HUES48 (cell line): Measurements from ENCODE around the gene PACS1.

Experiments
- H3K27ac ChIP-seq: one replicate; pipeline ENCODE4 v1.7.0; 2013; ENCODE audit warnings: low read depth, low read length, inconsistent platforms
- H3K27me3 ChIP-seq: 2 replicates; pipeline ENCODE4 v1.6.1; 2013; ENCODE audit warnings: mild to moderate bottlenecking, low read length; ENCODE audit not compliant: control insufficient read depth, insufficient read depth
- H3K36me3 ChIP-seq: 2 replicates; pipeline ENCODE4 v1.6.1; 2013; ENCODE audit warnings: low read length; ENCODE audit not compliant: control insufficient read depth, insufficient read depth
- H3K4me1 ChIP-seq: 2 replicates; pipeline ENCODE4 v1.6.1; 2013; ENCODE audit warnings: mild to moderate bottlenecking, low read length; ENCODE audit not compliant: control insufficient read depth, insufficient read depth
- H3K4me3 ChIP-seq: 2 replicates; pipeline ENCODE4 v1.5.1; 2013; ENCODE audit warnings: mild to moderate bottlenecking, low read depth, low read length
- H3K9ac ChIP-seq: 2 replicates; pipeline ENCODE4 v1.6.1; 2013; ENCODE audit warnings: mild to moderate bottlenecking, low read depth, low read length, moderate library complexity
- H3K9me3 ChIP-seq: 2 replicates; pipeline ENCODE4 v1.6.1; 2013; ENCODE audit warnings: low read length; ENCODE audit not compliant: control insufficient read depth, insufficient read depth

The PACS1 gene

DNA sequence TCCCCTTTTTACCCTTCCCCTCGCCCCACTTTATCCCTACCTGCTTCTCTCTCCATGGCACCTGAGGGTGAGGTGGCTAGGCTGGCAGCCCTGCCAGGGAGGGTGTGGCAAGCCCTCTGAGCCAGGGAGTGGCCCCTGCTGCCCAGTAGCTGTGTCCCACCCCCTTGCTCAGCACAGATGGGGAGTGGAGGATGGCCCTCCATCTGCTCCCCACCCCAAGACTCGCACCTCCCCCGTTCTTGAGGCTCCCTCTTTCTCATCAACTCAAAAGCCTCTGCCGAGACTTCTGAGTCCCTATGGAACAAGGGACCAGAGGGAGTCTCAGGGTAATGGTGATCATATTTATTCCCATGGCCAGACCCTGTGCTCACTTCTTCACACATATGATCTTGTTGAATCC lies 223.3 kb downstream of the PACS1 start:
- Histone ChIP-seq H3K36me3 (no peaks in the 10 kb centered on the region), H3K9me3 (no peaks in the 10 kb centered on the region), H3K4me1 (peaks cover 10% of the 10 kb centered on the region; the same call in 1 of the 2 replicates), H3K4me3 (no peak overlapping the region), H3K27ac (no peak overlapping the region), H3K9ac (no peak overlapping the region), H3K27me3 (peaks cover 35% of the 10 kb centered on the region)

GRCh38 chr11:66293777-66294625 lies 223.9 kb downstream of the PACS1 start:
- H3K4me1 ChIP-seq = peaks cover 10% of the 10 kb centered on the region; the same call in 1 of the 2 replicates
- H3K9me3 ChIP-seq = no peaks in the 10 kb centered on the region
- no peak overlapping the region for H3K9ac ChIP-seq
- no peak overlapping the region for H3K27ac ChIP-seq
- H3K4me3 ChIP-seq = no peak overlapping the region
- no peaks in the 10 kb centered on the region for H3K36me3 ChIP-seq
- peaks cover 35% of the 10 kb centered on the region for H3K27me3 ChIP-seq
